HCEC 1CT (cell line): ENCODE data around the gene SERPINA12.

Source experiments
- DNase-seq: peaks from one replicate; pipeline ENCODE4 v3.0.0-alpha.2; 2017

SERPINA12 gene

GRCh38 chr14:94509356-94509755 is at the start of gene SERPINA12:
TSS of gene SERPINA12 (minus strand) at chr14:94509469. CDS start at chr14:94498397, 11,072 bp downstream.
- no peak for DNase-seq

GRCh38 chr14:94558842-94559241 is 49.6 kb upstream of the SERPINA12 start:
- DNase-seq, result no peak

DNA sequence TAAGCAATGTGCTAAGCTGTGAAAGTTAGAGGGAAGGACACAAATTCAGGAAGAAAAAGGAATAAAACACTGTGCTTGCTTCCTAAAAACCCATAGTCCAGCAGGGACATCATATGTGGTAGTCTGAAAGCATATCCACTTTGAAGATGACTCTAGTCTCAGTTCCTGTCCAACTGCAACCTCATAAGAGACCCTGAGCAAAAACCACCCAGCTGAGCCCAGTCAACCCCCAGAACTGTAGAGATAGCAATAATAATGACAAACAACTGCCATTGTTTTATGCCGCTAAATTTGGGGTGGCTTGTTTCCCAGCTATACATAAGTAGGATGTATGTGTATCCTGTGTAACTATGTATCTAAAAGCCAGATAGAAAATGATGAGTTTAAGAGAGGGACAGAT is 48.1 kb upstream of the SERPINA12 start:
- DNase-seq, result no peak

GRCh38 chr14:94555991-94556390 is 46.7 kb upstream of the SERPINA12 start:
- DNase-seq, result no peak

DNA sequence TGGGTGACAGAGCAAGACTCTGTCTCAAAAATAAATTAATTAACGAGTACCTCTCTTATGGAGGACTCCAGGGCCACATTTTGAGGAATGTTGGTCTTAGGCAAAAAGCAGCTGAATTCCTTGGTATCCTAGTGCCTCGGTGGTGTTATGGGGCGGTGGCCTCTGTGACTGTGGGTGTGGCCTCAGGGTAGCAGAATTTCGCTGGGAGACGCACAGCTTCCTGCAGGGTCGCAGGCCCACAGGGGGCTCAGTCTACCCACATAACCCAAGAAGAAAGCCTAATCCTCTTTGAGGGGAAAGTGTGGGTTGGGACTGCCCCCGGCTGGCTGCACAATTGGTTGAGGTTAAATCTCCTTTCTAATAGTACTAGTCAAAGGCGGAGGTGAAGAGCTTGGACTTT is 40.8 kb upstream of the SERPINA12 start:
- no peak for DNase-seq

DNA sequence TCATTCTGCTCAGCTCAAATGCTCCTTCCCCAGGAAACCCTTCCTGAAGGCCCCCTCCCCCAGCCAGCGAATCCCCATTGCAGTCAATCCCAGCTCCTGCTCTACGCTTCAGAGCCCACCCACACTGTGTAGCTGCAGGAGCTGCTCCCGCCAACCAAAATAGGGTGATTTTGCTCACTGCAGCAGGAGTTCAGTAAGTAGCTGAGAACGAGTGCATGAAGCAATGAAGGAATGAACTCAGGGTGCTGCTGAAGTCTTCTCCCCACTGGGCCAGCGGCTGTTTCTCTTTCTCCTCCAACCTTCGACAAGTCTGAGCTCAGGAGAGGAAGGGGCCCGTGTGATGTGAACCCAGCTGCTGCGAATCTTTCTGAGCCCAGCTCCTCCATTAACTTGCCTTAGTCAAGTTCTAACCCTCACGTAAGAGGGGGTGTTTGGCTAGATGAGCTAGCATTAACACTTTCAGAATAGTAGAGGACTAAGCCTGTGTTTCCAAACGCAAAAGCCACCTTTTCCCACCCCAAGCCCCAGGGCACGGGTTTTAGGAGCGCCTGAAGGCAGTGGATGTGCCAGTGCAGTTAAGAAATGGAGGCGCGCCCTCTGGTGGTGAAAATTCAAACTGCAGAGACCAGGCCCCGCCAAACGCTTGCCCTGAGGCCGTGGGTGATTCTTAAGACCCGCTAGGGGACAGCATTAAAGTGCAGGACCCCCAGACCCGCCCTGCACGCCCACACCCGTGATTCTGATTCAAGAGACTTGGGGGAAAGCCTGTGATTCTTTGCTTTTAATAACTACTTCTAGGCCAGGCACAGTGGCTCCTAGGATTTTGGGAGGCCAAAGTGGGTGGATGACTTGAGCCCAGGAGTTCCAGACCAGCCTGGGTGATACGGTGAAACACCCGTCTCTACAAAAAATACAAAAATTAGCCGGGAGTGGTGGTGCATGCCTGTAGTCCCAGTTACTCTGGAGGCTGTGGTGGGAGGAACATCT is 40.0 kb upstream of the SERPINA12 start:
- peak; percentile 26 for DNase-seq

DNA sequence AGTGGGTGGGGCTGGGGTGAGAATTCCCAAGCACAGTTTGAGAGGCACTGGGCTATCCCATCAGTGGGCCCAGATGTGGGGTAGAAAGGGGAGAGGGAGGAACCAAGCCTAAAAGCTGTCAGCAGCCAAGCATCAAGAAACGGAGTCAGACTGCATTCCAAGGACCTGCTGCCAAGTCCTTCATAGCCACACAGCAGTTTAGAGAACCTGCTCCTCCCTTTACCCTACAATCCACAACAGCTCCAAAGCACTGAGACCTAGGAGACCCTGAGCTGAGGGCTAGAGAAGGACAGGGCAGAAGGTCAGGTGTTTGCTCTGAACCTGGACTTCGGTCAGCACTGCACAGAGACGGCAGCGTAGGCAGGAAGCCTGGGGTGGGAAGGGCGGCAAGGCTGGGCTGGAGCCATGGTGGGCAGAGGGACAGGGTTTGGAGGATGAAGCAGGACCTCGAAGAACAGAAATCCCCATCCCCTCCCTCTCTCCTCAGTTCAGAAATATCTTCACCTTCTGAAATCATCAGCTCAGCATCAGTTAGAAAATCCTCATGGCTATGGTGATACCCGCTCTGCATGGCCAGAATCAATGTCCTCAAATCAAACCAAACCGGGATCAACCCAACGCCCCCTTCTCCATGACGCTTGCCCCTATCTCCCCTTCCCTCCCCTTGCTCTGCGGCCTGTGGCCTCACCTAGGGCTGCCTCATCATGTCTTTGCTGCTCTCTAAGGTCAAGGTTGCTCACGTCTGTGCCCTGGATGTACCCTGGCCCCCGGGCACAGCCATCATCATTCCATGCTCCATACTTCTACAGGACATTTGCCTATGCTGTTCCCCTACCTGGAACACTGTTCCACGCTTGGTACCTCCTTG is 39.1 kb upstream of the SERPINA12 start:
- no peak for DNase-seq

DNA sequence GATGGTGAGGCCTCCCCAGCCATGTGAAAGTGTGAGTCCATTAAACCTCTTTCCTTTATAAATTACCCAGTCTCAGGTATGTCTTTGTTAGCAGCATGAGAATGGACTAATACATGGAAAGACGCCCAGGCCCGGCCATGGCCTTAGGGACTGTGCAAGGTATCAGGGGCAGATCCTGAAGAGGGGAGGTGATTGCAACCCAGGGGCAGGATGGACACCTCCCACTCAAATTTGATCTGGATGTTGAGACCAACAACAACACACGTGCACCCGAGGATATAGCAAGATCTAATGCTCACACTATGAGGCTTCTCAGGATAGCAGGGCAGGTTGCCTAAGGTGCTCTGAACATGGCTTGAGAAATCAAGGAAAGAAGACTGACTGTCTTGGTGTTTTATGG is 38.5 kb upstream of the SERPINA12 start:
- no peak for DNase-seq

DNA sequence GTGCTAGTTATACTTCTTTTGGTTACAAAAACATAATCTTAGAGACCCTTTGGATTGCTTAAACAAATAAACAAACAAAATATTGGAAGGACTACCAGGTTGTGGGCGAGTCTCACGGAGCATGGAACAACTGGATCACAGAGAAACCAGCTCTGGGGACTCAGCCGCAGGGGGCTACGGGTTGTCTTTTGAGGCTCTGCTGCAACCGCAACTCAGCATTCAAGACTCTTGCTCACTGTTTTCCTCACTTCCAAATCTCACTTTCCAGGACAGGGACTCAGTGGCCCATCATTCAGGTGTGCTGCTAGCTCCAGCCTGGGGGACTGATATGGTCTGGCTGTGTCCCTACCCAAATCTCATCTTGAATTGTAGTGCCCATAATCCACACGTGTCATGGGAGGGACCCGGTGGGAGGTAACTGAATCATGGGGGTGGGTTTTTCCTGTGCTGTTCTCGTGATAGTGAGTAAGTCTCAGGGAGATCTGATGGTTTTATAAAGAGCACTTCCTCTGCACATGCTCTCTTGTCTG is 37.9 kb upstream of the SERPINA12 start:
- no peak for DNase-seq

DNA sequence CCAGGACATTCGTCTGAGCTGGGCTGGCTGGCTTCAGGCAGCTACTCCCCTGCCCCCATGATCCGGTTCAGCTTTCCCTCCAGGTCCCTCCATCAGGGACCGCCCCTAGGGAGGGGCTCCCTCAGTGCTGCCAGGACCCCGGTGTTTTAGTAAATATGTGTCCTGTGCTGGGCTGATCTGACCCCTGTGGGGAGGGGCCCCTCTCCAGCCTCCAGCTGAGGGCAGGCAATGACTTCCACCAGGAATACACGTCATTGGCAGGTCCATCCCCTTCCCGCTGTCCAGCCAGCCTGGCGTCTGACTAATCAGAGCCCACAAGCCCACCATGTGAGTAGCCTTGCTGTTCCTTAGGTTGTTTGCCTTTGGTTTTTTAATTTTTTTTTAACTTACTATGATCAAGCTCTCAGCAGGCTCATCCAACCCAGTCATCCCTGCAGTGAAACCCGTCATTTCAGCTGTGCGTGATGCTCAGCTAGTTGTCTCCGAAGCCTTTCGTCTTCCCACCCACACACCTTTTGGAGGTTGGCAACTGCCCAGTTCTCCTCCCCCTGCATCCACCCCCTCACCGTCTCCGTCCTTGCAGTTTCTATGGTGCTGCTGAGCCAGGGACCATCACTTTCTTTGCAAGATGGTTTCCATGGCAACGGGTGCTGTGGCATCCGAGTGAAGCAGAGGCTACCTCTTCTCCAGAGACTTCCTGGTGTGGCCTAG is 36.0 kb upstream of the SERPINA12 start:
- DNase-seq, result no peak

GRCh38 chr14:94544726-94545125 is 35.5 kb upstream of the SERPINA12 start:
- no peak for DNase-seq

DNA sequence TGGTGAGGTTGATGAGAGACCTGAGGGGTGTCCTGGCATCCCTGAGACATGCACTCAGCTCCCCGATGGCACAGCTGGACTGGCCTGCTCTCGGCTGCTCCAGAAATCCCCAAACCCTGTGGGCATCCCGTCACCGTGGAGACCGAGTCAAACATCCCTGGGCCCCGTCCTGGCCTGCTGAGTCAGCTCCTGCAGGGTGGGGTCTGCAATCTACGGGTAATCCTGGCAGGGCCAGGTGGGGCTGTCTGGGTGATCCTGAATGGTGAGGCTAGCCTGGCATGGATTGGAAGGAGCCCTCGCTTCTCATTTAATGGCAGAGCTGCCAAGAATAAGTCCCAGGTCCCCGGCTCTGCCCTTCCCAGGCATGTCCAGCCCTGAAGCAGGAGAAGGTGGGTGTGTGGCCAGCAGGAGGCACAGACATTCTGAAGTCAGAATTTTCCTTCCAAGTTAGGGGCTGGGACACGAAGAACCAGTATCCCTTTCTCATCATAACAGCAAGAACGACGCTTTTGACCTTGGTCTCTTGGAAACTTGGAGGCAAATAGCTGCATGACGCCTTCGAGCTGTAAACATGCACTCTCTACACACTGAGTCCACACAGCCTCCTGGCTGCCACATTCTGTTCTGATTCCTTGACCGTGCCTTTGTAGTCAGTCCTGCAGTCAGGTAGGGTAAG is 34.3 kb upstream of the SERPINA12 start:
- no peak for DNase-seq

GRCh38 chr14:94542811-94543440 is 33.7 kb upstream of the SERPINA12 start:
- no peak for DNase-seq

DNA sequence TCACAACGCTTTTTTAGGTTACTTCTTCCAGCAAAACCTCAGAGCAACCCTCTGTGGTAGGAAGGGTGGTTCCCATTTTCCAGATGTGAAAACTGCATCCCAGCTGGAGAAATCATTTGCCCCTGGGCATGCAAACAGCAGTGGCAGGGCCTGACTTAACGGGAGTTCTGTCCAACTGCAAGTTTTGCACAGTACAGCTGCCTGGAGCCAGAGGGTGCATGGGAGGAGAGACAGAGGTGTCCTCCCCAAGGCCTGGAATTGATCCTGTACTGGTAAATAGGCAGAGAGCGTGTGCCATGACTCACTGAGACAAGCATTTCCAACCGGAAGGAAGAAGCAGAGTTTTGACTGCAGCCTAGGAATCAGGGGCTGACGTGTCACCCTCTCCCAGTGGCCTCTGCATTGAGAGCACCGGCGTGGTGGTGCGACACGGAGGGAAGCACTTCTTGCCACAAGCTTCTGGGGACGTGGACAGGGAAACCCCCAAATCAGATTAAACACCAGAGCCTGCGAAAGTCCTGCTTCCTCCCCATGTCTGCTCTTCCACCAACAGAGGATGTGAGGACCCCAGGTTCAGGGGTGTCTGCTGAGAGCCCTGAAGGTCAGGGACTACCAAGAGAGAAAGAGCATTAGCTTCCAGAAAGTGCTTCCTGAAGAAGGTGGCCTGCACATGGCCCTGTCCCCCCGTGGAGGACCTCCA is 33.0 kb upstream of the SERPINA12 start:
- DNase-seq, result peak; percentile 51

DNA sequence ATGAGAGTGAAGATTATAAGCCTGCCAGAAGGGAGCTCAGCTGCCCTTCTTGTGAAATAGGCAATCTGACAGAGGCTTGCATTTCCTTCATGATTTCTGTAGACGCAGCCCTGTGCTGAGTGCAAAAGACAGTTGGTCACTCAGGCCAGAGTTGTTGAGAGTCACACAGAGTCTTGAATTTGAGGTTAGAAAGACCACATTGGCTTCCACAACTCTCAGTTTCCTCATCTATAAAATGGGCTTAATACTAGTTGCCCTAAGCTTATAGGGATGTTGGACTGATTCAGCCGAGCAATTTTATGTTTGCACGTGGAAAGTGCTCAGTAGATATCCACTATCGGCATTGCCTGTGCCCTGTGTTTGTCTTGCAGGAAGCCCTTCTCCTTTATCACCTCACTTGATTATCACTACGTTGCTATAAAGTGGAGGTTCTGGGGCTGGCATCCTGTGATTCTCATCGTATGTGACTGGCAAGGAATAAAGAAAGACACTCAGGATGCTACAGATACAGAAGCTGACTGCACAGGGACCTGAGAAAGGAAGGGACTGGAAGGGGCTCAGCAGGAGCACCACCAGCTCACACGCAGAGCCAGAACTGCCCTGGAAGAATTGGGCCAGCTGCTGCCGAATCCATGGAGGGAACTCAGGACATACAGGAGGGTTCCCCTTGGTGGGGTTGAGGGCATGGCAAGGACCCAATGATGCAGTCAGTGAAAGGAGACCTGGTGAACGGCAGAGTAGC is 32.1 kb upstream of the SERPINA12 start:
- DNase-seq, result no peak

DNA sequence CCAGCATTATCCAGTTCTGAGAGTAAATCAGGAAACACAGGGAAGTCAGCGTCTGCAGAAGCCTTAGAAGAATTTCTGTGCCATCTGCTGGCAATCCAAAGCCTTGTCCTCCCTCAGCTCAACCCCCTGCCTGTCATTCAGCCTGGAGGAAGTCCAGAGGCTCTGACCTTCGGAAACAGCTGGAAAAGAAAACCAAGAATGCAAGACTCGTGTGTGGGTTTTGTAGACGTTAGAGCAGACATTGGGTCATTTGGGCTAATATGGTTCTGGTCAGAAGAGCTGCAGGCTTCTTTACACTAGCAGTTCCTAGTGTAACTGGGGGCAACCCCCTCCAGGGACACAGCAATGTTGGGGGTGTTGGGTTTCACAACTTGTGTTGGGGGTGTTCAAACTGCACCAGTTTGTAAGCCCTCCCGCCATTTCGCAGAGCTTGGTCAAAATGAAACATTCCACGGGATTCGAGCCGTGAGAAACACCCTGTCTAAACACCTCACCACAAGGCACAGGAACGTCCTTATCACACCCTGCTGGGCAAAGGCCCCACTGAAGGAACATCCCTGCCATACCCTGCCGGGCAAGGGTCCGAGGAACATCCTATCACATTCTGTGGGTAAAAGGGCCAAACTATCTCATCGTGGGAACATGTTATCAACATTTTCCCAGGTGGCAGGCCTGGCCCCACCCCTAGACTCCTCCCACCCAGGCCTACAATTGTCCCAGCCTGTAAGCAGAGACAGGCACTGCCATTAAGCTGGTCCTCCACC is 30.9 kb upstream of the SERPINA12 start:
- no peak for DNase-seq

- no peak for DNase-seq
These were observed 29.9 kb upstream of the SERPINA12 start for GRCh38 chr14:94539181-94539580.

DNA sequence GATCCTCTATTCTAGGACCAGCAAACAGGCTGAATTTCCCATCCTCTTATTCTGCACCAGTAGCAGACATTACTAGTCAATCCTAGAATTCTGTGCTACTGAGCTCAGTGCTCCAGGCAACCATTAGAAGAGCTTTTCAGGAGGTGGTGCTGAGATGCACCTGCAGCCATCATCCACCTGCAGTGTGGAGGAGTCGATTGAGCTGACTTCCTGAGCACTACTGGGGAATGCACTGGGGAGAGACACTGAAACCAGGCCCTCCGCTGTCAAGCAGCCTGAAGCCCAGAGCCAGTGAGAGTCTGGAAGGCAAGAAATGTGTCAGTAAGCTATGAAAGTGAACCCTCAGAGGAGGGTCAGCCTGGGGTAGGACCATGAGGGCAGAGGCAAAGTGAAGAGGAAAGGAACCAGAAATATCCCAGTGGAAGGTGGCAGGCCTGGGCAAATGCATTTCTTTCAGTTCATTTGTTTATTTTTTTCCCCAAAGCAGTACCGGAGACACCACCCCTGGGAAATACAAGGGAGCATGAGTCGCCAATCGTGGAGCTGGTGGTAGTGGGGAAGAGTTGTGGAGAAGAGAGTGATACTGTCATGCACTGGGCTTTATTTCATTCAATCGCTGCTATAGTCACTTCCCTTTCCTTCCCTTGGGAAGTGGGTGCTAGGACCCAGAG is 28.9 kb upstream of the SERPINA12 start:
- DNase-seq, result no peak

GRCh38 chr14:94536836-94537235 is 27.6 kb upstream of the SERPINA12 start:
- no peak for DNase-seq
